ENCODE results near the gene DNM3.
"Not testable (repeated sequence)": the region's sequence is repeated elsewhere in the genome, so short reads cannot be mapped to it uniquely, and the experiment has no call there.

Gene DNM3

DNA sequence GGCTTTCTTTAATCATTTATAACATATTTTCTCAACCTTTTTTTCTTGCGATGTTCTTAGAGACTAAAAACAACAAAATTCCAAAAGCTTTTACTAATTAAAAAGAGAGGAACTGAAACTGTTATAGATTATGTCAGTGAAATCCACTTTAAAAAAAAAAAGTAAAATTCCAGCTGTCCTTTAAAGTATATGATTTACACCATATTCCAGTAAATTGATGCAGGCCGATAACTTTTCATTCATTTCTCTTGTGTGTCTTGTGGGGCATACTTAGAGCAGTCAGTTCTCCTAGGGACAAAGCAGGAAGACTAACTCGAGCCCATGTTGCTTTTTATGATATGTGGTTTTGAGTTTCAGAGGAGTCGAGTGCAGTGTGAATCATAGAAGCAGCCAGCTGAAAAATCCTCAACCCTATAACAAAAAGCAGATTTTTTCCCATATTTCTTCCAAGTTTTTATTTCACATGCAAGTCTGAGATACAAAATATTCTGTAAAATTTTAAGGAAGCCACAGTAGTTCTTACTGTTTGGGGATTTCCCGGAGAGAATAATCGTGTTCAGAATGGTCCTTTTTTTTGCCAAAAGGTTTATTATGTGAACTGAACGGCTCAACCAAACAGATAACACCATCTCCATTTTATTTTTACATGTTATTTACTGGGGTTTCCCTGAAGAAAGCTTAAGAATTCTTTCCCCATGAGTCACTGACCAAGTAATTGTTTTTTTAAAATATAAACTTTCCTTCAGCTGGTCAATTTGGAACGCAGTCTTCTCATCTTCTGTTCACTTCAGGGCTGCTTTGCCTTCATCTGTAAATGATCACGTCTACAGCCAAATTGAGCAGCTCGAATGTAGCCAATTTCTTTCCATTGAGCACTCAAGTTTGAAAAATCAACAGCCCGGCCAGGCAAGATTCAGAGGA, 502.2 kb downstream of the DNM3 start:
- peak; percentile 97 for DNase-seq

- no peak for DNase-seq
Observed at GRCh38 chr1:172344444-172344843, 503.1 kb downstream of the DNM3 start.

DNA sequence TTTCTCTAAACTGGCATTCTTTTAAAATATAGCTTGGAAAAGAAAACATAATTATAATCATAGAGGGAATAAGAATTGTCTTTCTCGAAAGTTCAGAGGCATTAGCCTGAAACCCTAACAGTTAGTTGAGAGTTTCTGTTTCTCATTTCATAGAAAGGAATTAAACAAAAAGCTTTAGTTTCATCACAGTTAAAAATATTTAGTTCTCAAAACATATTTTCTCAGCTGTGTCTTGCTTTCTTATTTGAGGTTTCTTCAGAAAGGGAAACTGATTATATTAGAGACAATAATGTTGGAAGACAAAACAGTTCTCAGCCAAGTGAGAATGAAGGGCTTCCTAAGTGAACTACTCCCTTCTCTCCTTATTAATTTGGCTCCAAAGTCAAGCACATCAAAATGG, 503.8 kb downstream of the DNM3 start:
- DNase-seq: no peak

DNA sequence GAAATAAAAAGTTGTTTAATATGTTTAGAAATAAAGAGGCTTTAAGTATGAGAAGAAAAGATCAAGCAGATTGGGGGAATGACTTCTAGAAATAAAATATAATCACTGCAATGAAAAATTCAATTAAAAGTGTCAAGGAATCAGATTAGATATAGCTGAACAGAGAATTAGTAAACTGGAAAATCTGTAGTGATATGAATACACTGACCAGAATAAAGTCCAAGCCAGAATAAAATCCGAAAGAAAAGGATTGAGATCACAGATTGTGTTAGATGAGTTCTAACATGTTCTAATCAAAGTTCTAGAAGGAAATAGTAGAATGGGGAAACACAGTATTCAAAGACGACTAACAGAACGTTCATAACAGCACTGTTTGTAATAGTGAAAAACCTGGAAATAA, 506.1 kb downstream of the DNM3 start:
- DNase-seq: no peak

GRCh38 chr1:172350856-172351255, 509.6 kb downstream of the DNM3 start:
- DNase-seq: peak; percentile 26

DNA sequence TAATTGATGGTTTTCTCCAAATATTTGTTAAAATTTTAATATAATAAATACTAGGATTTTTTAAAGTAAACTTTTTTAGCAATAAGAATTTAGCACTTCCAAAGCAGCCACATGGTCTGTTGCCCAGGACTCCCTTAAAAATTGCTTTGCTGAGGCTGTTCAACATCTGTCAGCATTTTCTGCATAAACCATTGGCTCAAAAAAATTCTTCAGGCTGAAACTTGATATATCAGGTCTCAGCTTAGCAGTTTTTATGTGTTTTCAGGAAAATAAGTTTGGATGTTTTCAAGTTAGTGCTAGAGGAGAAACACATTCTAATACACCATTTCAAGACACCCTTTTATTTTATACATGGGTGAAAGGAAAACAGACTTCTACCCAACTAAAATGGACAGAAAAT, 510.0 kb downstream of the DNM3 start:
- peak; percentile 67 for DNase-seq

GRCh38 chr1:172351754-172352161, 510.5 kb downstream of the DNM3 start:
- DNase-seq: peak; percentile 77

GRCh38 chr1:172352435-172352834, 511.1 kb downstream of the DNM3 start:
- peak; percentile 33 for DNase-seq

DNA sequence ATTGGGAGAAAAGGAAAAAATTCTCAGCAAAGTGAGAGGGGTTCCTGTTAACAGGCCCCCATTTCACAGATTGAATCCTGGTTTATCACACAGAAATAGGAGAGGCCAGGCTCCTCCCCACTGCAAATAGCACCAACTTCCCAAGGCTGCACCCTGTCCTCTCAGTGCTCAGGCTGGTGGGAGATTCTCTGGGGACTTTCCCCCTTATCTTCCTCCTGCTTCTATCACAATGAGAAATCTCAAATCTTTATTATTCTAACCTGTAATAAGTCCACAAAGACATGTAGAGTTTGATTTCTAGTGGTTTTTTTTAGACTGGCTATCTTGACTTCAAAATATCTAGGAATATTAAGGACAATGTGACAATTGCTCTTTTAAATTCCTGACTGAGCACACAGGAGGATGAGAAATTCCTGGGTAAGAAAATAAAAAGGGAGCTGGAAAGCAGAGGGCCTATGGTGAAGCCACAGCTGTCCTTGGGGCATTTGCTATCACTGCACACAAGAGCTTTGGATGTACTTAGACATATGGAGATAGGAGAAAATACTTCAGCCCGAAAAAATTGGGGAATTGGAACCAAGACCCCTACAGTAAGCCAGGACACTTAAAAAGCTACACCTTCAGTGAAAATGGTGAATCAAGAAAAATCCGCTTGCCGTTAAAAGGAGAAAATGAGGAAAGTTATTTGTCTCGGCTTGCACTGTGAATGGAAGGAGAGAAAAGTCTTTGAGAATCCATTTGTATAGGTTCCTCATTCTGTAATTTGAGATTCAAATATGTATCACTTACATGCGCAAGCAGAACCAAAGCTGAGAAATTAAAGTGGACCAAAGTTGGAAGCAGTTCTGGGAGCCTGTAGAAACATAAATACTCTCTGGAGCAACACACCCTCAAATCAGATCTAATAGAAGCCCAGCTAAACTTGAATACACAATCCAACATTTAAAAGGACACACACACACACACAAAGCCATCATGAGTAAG, 513.3 kb downstream of the DNM3 start:
- DNase-seq: no peak

- peak; percentile 94 for DNase-seq
Observed at GRCh38 chr1:172356620-172357019, 515.3 kb downstream of the DNM3 start.

DNA sequence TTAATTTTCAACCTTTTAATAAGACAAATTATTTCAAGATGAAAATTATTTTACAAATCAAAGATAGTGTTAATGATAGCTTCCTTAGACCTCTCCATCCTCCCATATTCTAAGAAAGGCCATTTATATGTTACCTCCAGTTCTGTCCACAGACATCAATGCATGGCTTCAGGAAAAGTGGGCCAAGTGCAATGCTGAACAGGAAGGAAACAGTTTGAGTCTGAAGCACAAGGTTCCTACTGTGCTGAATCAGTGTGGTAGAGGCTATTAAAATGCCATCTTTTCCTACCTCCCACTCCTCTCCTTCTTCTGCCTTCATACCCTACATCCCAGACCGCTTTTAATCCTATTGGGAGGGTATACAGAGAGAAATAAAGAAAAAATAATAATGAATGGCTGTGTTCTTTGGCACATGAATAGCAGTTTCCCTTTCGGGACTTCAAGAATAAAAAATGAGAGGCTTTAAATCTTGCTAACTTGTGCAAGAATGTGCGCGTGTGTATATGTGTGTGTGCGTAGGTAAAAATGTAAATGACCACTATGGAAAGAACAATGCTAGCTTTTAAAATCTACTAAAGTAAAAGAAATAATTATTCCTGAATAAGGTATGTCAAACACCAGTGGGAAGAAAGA, 516.6 kb downstream of the DNM3 start:
- DNase-seq: no peak

DNA sequence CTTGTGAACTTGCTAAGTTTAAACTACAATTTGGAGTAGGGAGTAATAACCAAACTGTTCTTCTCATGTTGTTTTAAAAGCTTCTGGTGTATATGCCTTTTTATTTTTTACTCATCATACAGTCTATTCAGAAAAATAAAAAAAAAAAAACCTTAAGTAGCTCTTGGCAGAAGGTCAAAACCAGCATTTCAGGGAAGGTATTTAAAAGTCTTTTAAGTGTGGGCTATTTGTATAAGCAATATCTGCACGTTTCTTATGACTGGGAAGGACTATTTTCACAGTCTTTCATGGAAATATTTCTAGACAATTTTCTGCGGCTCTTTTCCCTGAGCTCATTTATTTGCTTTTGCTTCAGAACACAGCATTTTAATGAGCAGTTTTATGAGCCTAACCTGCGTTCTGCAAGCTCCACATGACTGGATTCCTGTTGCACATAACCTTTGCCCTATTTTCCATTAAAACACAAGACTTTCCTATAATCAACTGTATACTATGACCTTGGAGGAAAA, 518.2 kb downstream of the DNM3 start:
- peak; percentile 82 for DNase-seq

- DNase-seq: no peak
Observed at GRCh38 chr1:172360511-172360910, 519.2 kb downstream of the DNM3 start.

DNA sequence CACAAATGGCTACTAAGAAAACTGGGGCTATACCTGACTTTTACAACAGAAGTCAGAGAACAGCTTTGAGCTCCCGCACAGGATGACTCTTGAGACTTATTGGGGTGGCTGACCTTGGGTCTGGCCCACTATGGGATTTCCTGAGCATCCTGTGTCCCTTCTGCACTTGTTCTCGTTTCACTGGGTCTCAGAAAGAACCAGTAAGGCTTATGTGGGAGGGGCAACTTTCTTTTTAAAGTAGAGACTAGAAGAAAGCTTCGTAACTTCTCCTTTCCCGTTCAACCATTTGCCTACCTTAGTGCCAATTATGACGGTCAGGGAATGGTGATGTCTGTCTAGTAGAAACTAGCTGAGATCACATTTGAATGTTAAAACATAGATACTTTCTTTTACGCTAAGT, 519.7 kb downstream of the DNM3 start:
- DNase-seq: no peak

GRCh38 chr1:172363852-172364251, 522.6 kb downstream of the DNM3 start:
- DNase-seq: no peak

GRCh38 chr1:172371646-172372045, 530.3 kb downstream of the DNM3 start:
- DNase-seq: not testable (repeated sequence)

DNA sequence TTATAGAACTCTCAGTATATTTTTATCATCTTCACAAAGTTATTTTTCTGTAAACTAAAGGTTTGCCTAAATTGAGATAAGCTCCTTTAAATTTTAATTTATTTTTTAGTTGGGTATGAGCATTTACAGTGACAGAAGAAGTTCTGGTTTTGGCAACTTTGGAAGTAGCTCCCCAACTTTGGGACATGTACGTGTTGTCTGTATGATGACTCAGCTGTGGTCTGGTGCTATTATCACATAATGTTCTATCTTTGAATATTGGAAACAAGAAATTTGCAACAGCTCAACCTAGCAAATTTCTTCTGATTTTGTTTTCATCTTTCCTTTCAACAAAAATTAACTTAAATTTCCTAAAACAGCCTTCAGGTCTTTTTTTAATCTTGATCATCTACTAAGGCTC, 532.6 kb downstream of the DNM3 start:
- no peak for DNase-seq

DNA sequence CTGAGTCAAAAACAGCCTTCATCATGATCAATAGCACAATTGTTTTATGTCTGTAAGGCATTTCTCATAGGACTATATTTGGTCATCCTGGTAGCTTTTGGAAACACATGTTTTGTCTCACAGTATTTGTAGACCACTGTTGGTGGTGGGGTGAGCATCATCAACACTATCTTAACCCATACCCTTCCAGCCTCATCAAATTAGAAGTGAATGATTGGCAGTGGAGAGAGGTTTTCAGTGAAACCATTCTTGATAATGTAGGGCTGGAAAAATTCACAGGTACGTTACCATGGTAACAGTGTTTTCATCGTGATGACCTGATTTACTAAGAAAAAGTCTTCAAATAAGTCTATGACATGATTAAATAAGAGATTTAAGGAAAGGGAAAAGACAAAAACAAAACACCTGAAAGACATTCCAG, 533.9 kb downstream of the DNM3 start:
- DNase-seq: no peak

GRCh38 chr1:172376431-172376830, 535.1 kb downstream of the DNM3 start:
- no peak for DNase-seq

- DNase-seq: no peak
Observed at GRCh38 chr1:172377565-172377964, 536.3 kb downstream of the DNM3 start.

DNA sequence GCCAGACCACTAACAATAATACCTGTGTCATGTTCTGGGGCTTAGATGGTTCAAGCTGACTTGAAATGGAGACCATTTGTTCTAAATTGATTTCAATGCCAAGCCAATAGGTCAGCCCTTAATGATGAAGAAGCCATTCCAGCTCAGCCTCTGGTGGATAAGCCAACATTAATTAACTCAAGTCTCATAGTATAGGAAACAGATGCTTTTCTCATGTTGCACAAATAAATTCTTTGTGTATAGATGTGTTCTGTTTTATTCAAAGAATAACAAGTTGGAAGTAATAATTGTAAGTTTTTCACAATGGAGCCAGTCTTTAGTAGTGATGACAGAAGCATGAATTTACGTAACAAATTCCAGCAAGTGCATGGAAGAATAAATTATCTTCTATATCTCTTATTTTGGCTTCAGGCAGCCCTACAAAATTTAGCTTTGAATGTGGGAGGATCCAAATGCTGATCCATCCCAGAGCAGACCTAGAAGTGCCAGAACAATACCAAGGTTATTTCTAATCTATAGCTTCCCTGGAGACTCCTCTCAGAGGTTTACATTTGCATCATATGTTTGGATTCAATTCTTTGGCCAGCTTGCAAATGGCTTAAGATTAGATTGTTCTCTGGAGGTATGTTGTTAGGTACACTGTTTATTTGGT, 536.9 kb downstream of the DNM3 start:
- DNase-seq: no peak
